IMR-90 (cell line): ENCODE results near the gene HDHD5. TPM values are rescaled to one million over a fixed set of nuclear protein-coding genes. Genes with fewer than 3 reads are reported as not detected.

ENCODE experiments used
- ATAC-seq: fragments of 200-7000 bp; cut with Tn5 transposase; 2 replicates; pipeline ENCODE4 v1.9.1; 2020; ENCODE audit warnings: low read depth, mild to moderate bottlenecking, moderate library complexity
- BruUV-seq: library from RNA; stranded (reverse); fragments of 400-500 nt; replicated peaks from 2 replicates; lab custom pipeline; 2021; lab: Mats Ljungman, UMichigan
- CTCF ChIA-PET: fragments of 300-600 bp; formaldehyde crosslinking; extraction: SDS; loops from one replicate; lab custom pipeline; 2021; ENCODE audit warnings: antibody characterized with exemption; lab: Yijun Ruan, JAX
- POLR2A ChIA-PET: fragments of 300-600 bp; sonication (Branson Sonifier 250); formaldehyde crosslinking; loops from one replicate; lab custom pipeline; 2022; ENCODE audit warnings: antibody characterized with exemption; ENCODE audit not compliant: unreplicated experiment; lab: Charles Lee
- DNase-seq: peaks from one replicate; pipeline ENCODE4 v3.0.0; 2013
- H2AFZ ChIP-seq: replicated peaks from 2 replicates; pipeline ENCODE3; 2013; ENCODE audit warnings: low read length, mild to moderate bottlenecking; ENCODE audit not compliant: poor library complexity
- H2AK5ac ChIP-seq: 2 replicates; pipeline ENCODE4 v1.6.1; 2013; ENCODE audit warnings: low read depth, low read length, inconsistent platforms
- H2AK9ac ChIP-seq: replicated peaks from 2 replicates; pipeline ENCODE3; 2013; ENCODE audit warnings: mild to moderate bottlenecking, low read depth, low read length, moderate library complexity; ENCODE audit not compliant: poor library complexity
- H2BK120ac ChIP-seq: 2 replicates; pipeline ENCODE4 v1.6.1; 2013; ENCODE audit warnings: low read depth, low read length, inconsistent platforms
- H2BK15ac ChIP-seq: 3 replicates; pipeline ENCODE4 v1.6.1; 2013; ENCODE audit warnings: low read depth, low read length, inconsistent platforms
- H2BK20ac ChIP-seq: 2 replicates; pipeline ENCODE4 v1.6.1; 2013; ENCODE audit warnings: low read depth, mild to moderate bottlenecking, inconsistent platforms, low read length, moderate library complexity
- H2BK5ac ChIP-seq: 2 replicates; pipeline ENCODE4 v1.6.1; 2013; ENCODE audit warnings: mild to moderate bottlenecking, low read depth, low read length, inconsistent platforms; ENCODE audit not compliant: poor library complexity, severe bottlenecking
- H3K14ac ChIP-seq: replicated peaks from 2 replicates; pipeline ENCODE4 v1.6.1; 2013; ENCODE audit warnings: low read depth, low read length, inconsistent platforms
- H3K18ac ChIP-seq: 2 replicates; pipeline ENCODE4 v1.6.1; 2013; ENCODE audit warnings: low read depth, low read length, control low read depth
- H3K23ac ChIP-seq: 2 replicates; pipeline ENCODE4 v1.6.1; 2013; ENCODE audit warnings: low read depth, low read length, inconsistent platforms
- H3K27ac ChIP-seq: 2 replicates; pipeline ENCODE4 v1.5.1; 2013; ENCODE audit warnings: mild to moderate bottlenecking, control low read depth, low read length; ENCODE audit not compliant: insufficient read depth
- H3K27me3 ChIP-seq: 2 replicates; pipeline ENCODE4 v1.6.1; 2013; ENCODE audit warnings: low read length; ENCODE audit not compliant: control insufficient read depth, insufficient read depth
- H3K36me3 ChIP-seq: 2 replicates; pipeline ENCODE4 v1.6.1; 2013; ENCODE audit warnings: low read length, mixed read lengths; ENCODE audit not compliant: control insufficient read depth, insufficient read depth
- H3K4ac ChIP-seq: 2 replicates; pipeline ENCODE4 v1.6.1; 2013; ENCODE audit warnings: low read depth, low read length, inconsistent platforms
- H3K4me1 ChIP-seq: 2 replicates; pipeline ENCODE4 v1.6.1; 2013; ENCODE audit warnings: low read length, mixed read lengths; ENCODE audit not compliant: control insufficient read depth, insufficient read depth
- H3K4me2 ChIP-seq: 2 replicates; pipeline ENCODE4 v1.6.1; 2013; ENCODE audit warnings: low read depth, mild to moderate bottlenecking, control low read depth, low read length, moderate library complexity
- H3K4me3 ChIP-seq: 2 replicates; pipeline ENCODE4 v1.5.1; 2013; ENCODE audit warnings: low read depth, mild to moderate bottlenecking, control low read depth, low read length, moderate library complexity; ENCODE audit not compliant: insufficient read depth
- H3K56ac ChIP-seq: 2 replicates; pipeline ENCODE4 v1.6.1; 2013; ENCODE audit warnings: low read length, inconsistent platforms; ENCODE audit not compliant: insufficient read depth; ENCODE audit errors: extremely low read depth
- H3K79me1 ChIP-seq, 2 experiments: 2 replicates each; pipeline ENCODE4 v1.6.1; 2013; ENCODE audit warnings: low read length in 2 of 2, inconsistent platforms in 1 of 2, low read depth in 1 of 2
- H3K9ac ChIP-seq: 2 replicates; pipeline ENCODE4 v1.6.1; 2013; ENCODE audit warnings: low read depth, low read length, control low read depth
- H3K9me1 ChIP-seq: 2 replicates; pipeline ENCODE4 v1.6.1; 2013; ENCODE audit warnings: low read length, inconsistent platforms; ENCODE audit not compliant: insufficient read depth
- H3K9me3 ChIP-seq: 2 replicates; pipeline ENCODE4 v1.6.1; 2013; ENCODE audit warnings: low read length; ENCODE audit not compliant: control insufficient read depth, insufficient read depth
- H4K20me1 ChIP-seq: 2 replicates; pipeline ENCODE4 v1.6.1; 2013; ENCODE audit warnings: low read length, inconsistent platforms; ENCODE audit not compliant: insufficient read depth
- H4K5ac ChIP-seq: 2 replicates; pipeline ENCODE4 v1.6.1; 2013; ENCODE audit warnings: mild to moderate bottlenecking, low read depth, low read length, control low read depth
- H4K8ac ChIP-seq, 2 experiments: 2 replicates each; pipeline ENCODE4 v1.6.1; 2013; ENCODE audit warnings: low read depth in 2 of 2, low read length in 2 of 2, control low read depth in 1 of 2, inconsistent platforms in 1 of 2
- H4K91ac ChIP-seq: 2 replicates; pipeline ENCODE4 v1.6.1; 2013; ENCODE audit warnings: low read depth, low read length, inconsistent platforms; ENCODE audit not compliant: insufficient read depth
- RAD21 ChIP-seq: IDR thresholded peaks from 2 replicates; pipeline ENCODE4 v1.6.1; 2012; ENCODE audit warnings: low read length, improper control_type of control experiment
- WGBS, 2 experiments: methylation state at CpG; one replicate each; pipeline versions ENCODE4 v1.1.5 to v1.1.7; 2013; ENCODE audit warnings: missing lambda C conversion rate in 2 of 2; ENCODE audit not compliant: insufficient read length in 1 of 2; ENCODE audit errors: extremely low coverage in 2 of 2; 5-methylcytosine and 5-hydroxymethylcytosine counted together
- dilution Hi-C: fragments of 300-500 bp; cut with HindIII; formaldehyde crosslinking; loops from one replicate; pipeline ENCODE4 v1.14.3; 2018; ENCODE audit warnings: low sequenced_read_pairs; ENCODE audit not compliant: unreplicated experiment
- in situ Hi-C: fragments of 300-500 bp; cut with MboI; formaldehyde crosslinking; loops from 3 replicates; pipeline ENCODE4 v1.14.3; 2019; ENCODE audit warnings: low sequenced_read_pairs, inconsistent platforms, mixed read lengths
- intact Hi-C: fragments of 100-400 bp; cut with micrococcal nuclease; formaldehyde crosslinking; loops from 2 replicates; pipeline ENCODE4 v1.10.0; 2022
- polyA plus RNA-seq, 3 experiments: library from polyadenylated mRNA; depleted of rRNA; stranded (reverse); fragments of >200 nt; gene quantifications; 2 replicates each; pipeline ENCODE4 v1.2.3, GENCODE V29; 2012; ENCODE audit warnings: low replicate concordance in 1 of 3
- total RNA-seq: library from RNA; depleted of rRNA; stranded (reverse); fragments of >200 nt; gene quantifications from 2 replicates; pipeline ENCODE4 v1.2.3, GENCODE V29; 2012
- TF ChIP-seq, protein P1 (sequence below): conservative IDR thresholded peaks from 2 replicates; pipeline ENCODE4 v1.5.1; 2012; ENCODE audit warnings: mild to moderate bottlenecking, low read depth, low read length, improper control_type of control experiment

Gene HDHD5
- total and polyA plus RNA-seq, 2 of the 4 experiments (the other 2 are of a cell fraction): 31.9 to 37.5 TPM

DNA sequence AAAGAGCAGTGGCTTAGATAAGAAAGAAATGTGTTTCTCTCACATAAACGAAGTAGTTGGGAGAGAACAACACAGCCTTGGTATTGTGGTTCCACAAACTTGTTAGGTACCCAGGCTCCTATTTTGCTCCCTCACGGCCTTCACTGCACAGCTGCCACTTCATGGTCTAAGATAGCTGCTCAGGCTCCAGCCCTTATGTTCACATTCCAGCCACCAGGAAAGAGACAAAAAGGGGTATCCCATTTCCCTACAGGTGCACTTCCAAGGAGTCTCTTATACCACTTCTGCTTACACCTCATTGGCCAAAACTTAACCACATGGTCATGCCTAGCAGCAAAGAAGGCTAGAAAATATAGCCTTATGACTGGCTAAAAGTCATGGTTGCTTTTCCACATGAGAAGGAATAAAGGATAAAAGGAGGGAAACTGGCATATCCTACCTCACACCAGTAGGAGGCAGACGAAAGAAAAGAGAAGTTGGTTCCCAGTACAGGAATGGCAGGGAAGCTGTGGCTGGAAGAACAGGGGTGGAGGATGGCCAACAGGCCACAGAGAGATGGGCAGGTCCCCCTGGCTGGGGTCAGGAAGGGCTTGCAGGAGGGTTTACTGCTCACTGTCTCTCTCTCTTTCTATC is 5.4 kb upstream of the HDHD5 start:
- ChIA-PET CTCF (interaction anchor here (0.6 kb wide), 1 partner anchor 360 kb away, joined by 5 read pairs; no protein-coding TSS in a partner anchor), POLR2A (no interaction called here)
- H2BK15ac ChIP-seq: no peak overlapping the region
- H3K9ac ChIP-seq: no peak overlapping the region
- H2AK5ac ChIP-seq: no peak overlapping the region
- H2BK120ac ChIP-seq: no peak overlapping the region
- dilution Hi-C loops (no loop called here), in situ Hi-C loops (no loop called here), intact Hi-C loops (no loop called here)
- H2BK20ac ChIP-seq: no peak overlapping the region
- ATAC-seq (no peak), DNase-seq (no peak)
- H3K9me3 ChIP-seq: no peaks in the 10 kb centered on the region
- no peaks in the 10 kb centered on the region for H3K36me3 ChIP-seq
- no peak overlapping the region for H3K14ac ChIP-seq
- no peak overlapping the region for H2AK9ac ChIP-seq
- H3K27ac ChIP-seq: no peak overlapping the region
- no peak overlapping the region for H2BK5ac ChIP-seq
- BruUV-seq: no TSS peak
- H3K4me2 ChIP-seq: no peak overlapping the region
- TF ChIP-seq, protein P1, sequence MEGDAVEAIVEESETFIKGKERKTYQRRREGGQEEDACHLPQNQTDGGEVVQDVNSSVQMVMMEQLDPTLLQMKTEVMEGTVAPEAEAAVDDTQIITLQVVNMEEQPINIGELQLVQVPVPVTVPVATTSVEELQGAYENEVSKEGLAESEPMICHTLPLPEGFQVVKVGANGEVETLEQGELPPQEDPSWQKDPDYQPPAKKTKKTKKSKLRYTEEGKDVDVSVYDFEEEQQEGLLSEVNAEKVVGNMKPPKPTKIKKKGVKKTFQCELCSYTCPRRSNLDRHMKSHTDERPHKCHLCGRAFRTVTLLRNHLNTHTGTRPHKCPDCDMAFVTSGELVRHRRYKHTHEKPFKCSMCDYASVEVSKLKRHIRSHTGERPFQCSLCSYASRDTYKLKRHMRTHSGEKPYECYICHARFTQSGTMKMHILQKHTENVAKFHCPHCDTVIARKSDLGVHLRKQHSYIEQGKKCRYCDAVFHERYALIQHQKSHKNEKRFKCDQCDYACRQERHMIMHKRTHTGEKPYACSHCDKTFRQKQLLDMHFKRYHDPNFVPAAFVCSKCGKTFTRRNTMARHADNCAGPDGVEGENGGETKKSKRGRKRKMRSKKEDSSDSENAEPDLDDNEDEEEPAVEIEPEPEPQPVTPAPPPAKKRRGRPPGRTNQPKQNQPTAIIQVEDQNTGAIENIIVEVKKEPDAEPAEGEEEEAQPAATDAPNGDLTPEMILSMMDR: 0 out of 2 replicates have a peak, but pooled peaks have one; percentile 18
- no peak for TF ChIP-seq RAD21
- no peak overlapping the region for H3K23ac ChIP-seq
- H4K20me1 ChIP-seq: no peaks in the 10 kb centered on the region
- no peak overlapping the region for H3K4ac ChIP-seq
- H3K4me1 ChIP-seq: 0 out of 2 replicates have a peak, but pooled peaks cover 1% of the 10 kb centered on the region
- no peak overlapping the region for H3K4me3 ChIP-seq
- WGBS, 2 experiments: 100% methylated on average over 1 of the region's 3 CpGs; no CpG with 5 or more reads in 1 of the 2 experiments
- peaks cover 2% of the 10 kb centered on the region; the same call in 1 of the 2 replicates for H3K27me3 ChIP-seq
- no peak overlapping the region for H2AFZ ChIP-seq
- H3K18ac ChIP-seq: no peak overlapping the region
- H4K8ac ChIP-seq: no peak overlapping the region
- no peak overlapping the region for H4K5ac ChIP-seq
- H3K79me1 ChIP-seq: peaks cover 0 to 6% of the 10 kb centered on the region in 2 experiments; a peak in 2 of 4 replicates
- no peaks in the 10 kb centered on the region for H3K9me1 ChIP-seq
- no peak overlapping the region for H4K91ac ChIP-seq
- no peak overlapping the region for H3K56ac ChIP-seq
